ENCODE data around the gene HMCN2.

DNA sequence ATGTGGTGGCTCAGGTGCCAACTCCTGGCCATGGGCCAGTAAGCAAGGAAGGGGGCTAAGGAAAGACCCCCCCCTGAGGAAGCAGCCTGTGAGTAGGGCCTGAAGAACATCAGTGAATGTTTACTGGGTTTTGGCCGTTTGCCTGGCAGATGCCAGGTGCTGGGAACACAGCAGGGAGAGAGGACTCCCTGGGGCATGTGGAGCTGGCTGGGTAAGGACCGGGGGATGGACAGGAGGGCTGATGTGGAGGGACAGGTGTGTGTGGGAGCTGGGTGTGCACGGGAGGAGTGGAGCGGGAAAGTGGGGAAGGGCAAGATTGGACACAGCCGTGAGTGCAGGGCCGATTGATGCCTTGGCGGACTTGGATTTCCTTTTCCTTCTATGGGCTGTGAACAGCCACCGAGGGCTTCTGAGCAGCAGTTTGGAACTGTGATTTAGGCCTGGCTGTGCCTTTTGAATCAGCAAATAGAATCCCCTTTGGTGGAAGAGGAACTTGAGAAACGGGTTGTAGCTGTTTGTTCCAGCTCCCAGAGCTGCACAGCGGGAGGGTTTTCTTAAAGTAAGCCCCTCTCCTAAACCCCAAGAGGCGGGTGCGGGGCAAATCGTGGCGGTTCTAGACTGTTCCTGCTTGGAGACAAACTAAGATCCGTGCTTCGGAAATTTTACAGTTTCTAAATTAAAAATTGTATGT, 3.1 kb downstream of the HMCN2 start:
- TF ChIP-seq EZH2phosphoT487 (IDR thresholded peaks at IDR 0.05; ENCODE audit: low read depth, severe bottlenecking, unreplicated experiment): no peak
- TF ChIP-seq, protein P1, sequence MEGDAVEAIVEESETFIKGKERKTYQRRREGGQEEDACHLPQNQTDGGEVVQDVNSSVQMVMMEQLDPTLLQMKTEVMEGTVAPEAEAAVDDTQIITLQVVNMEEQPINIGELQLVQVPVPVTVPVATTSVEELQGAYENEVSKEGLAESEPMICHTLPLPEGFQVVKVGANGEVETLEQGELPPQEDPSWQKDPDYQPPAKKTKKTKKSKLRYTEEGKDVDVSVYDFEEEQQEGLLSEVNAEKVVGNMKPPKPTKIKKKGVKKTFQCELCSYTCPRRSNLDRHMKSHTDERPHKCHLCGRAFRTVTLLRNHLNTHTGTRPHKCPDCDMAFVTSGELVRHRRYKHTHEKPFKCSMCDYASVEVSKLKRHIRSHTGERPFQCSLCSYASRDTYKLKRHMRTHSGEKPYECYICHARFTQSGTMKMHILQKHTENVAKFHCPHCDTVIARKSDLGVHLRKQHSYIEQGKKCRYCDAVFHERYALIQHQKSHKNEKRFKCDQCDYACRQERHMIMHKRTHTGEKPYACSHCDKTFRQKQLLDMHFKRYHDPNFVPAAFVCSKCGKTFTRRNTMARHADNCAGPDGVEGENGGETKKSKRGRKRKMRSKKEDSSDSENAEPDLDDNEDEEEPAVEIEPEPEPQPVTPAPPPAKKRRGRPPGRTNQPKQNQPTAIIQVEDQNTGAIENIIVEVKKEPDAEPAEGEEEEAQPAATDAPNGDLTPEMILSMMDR (IDR thresholded peaks at IDR 0.05; ENCODE audit: poor library complexity): no peak

All from hepatocyte (in vitro differentiated cells).